HG02623 (cell line): Measurements from ENCODE around the gene FASTKD1.

Experiments used
- ATAC-seq: cut with Tn5 transposase; IDR thresholded peaks from one replicate; pipeline ENCODE4 v1.9.1; 2021; ENCODE audit warnings: moderate library complexity; ENCODE audit not compliant: unreplicated experiment

Gene FASTKD1

DNA sequence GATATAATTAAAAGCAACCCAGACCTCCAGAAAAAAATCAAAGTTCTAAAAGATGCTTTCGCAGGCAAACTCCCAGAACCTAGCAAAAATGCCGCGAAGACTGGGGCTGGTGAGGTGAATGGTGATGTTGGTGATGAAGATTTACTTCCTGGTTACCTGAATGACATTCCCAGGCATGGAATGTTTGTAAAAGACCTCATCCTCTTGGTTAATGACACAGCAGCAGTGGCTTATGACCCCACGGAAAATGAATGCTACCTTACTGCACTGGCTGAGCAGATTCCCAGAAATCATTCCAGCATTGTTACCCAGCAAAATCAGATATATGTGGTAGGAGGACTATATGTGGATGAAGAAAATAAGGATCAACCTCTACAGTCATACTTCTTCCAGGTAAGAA lies 63.2 kb downstream of the FASTKD1 start:
- ATAC-seq, result no peak

DNA sequence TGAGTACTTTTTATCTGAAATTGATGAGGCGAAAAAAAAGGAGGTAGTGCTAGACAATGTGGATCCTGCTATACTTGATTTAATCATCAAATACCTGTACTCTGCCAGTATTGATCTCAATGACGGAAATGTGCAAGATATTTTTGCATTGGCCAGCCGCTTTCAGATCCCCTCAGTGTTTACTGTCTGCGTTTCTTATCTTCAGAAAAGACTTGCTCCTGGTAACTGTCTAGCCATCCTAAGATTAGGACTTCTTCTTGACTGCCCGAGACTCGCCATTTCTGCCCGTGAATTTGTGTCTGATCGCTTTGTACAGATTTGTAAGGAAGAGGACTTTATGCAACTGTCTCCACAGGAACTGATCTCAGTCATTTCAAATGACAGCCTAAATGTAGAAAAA lies 63.7 kb downstream of the FASTKD1 start:
- no peak for ATAC-seq

DNA sequence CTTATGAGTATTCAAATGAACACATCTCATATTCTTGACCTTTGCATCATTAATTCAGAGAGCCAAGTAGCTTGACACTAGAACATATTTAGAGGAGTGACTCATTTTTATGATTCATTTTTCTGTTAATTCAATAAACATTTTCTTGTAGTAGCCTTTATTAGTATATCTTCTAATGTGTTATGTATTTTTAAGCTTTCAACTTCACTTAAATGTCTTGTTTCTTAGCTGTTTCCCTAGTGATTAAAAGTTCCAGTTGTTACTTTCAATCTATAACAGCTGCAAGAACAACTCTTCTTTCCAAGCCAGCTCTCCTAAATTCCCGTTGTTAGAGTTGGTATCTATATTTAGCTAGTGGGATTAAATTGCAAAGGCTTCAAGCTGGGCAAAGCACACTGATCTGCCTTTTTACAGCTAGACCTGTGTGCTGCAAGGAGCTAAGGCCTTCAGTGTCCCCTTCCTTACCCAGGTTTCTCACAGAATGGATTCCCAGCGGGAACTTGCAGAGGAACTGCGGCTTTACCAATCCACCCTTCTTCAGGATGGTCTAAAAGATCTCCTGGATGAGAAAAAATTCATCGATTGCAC lies 64.3 kb downstream of the FASTKD1 start, which contains the start of gene KLHL41:
KLHL41 (plus strand) TSS at position 405 of the 588 bp plus-strand sequence; CDS start at position 482, 77 bp downstream.
- no peak for ATAC-seq

DNA sequence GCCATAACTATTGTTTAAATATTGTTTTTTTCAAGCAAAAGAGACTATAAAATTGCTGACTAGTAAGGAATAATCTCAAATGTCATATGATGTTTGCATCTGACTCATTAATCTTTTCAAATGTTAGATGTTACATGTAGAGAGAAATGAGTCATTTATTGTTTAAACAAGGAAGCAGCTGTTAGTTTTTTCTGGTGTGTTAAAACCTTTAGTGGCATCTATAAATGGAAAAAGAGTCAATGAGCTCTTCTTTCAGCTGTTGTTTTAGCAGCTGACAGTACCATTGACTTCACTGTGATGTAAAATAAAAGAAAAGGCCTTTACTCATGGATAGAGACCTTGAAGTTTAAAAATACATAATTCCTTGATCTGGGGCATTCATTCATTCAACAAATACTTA lies 66.0 kb downstream of the FASTKD1 start:
- no peak for ATAC-seq

DNA sequence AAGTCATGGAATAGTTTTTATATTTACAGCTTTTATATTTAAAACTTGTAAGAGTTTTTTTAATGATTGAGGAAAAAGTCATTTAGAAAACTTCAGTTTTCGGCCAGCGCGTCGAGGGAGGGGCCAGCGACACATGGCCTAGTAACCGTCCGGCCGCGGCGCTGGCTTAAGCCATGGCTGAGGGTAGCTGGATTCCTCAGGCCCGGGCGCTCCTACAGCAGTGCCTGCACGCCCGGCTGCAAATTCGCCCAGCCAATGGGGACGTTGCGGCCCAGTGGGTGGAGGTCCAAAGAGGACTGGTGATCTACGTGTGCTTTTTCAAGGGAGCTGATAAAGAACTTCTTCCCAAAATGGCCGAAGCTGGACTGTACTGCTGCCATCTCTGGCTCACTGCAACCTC lies 69.0 kb downstream of the FASTKD1 start:
- ATAC-seq, result no peak

DNA sequence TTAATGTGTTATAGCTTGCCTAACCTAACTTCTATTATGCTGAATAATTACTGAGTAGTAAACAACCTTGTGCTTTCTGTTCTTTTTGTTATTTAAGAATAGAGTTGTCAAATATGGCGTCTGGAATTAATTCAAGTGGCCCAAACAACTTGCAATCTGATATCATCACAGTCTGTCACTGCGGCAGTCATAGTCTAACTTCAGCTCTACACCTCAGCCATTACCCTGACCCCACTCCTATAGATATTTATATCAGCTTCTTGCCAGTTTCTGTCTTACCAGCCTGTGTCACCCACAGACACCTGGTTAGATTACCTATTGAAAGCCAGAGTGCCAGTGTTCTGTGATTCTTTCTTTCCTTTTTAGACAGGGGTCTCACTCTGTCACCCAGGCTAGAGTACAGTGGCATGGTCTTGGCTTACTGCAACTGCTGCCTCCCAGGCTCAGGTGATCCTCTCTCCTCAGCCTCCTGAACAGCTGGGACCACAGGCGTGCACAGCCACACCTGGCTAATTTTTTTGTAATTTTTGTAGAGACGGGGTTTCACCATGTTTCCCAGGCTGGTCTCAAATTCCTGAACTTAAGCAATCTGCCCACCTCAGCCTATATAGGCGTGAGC lies 78.2 kb downstream of the FASTKD1 start:
- no peak for ATAC-seq

DNA sequence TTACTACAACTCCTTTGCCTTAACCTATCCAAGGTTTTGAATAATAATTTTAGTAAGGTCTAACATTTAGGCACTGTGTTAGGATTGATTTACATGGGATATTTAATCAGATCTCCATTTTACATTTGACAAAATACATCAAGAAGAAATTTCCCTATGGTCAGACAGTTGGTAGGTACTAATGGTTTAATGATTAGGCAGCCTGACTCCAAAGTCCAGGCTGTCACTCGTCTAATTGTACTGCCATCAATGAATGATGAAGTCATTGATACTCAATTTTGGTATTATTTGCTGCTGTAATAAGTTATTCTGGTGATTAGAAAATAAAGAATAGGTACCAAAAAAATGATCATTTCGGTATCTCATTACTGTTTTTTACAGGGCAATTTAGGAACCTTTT lies 80.3 kb downstream of the FASTKD1 start:
- no peak for ATAC-seq

DNA sequence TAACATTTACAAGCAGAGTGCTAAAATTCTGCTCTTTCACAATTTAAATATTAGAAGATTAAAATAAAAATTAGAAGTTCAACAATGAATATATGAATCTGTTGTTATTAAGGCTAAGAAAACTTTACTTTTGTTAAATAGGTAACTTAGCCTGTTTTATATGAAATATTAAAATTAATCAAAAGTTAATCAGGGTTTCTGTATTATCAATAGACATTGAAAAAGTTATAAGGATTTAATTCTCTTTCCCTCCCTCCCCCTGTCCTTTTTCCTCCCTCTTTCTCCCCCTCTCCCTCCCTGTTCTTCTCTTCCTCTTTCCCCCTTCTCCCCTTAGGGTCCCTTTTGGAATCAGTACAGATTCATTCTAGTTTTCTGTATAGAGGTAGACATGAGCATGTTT lies 82.3 kb downstream of the FASTKD1 start:
- no peak for ATAC-seq

DNA sequence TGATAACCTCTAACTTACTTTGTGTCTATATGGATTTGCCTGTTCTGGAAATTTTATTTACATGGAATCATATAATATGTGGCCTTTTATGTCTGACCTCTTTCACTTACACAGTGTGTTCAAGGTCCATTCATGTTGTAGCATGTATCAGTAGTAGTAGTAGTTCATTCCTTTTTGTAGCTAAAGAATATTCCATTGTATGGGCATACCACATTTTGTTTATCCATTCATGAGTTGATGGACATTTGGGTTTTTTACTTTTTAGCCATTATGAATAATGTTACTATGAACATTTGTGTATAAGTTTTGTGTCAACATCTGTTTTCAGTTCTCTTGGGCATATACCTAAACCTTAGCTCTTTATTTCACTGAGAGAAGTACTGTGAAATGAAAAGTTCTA lies 82.8 kb downstream of the FASTKD1 start:
- no peak for ATAC-seq

DNA sequence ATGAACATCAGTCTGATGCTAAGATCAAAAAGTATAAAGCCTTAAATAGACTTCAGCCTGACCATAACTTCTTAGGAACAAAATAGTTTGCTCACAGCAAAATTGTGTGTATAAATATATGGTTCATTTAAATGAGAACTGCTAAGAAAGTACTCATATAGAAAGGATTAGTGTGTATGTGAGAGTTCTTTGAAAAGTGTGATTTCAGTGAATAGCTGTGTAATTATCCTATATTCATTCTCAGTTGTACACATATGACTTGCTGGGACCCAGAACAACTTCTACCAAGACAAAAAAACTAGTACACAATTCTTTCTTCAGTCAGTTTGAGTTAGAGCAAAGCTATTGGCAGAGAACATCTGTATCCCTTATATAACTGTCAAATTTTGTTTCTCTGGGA lies 87.2 kb downstream of the FASTKD1 start:
- ATAC-seq, result no peak

DNA sequence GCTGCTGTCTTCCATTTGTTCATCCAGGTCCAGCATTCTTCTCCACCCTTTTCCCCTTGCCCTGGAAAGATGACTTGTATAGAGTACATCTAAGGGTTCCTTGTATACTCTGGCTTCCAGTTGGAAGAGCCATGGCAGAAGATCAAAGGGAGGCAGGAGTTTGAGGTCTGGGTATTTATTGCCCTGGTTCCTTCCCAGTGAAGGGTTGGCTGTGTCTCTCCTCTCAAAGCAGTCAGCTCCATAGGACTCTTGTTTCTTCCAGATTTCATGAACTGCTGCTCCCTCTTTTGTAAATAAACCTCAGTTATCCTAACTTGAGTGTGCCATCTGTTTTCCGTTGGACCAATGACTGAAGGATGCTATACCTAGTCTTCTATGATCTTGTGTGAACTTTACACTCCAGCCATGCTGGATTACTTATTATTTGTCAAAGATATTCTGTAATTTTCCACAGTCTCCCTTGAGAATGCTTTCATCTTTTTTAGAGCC lies 88.0 kb downstream of the FASTKD1 start:
- ATAC-seq, result no peak

DNA sequence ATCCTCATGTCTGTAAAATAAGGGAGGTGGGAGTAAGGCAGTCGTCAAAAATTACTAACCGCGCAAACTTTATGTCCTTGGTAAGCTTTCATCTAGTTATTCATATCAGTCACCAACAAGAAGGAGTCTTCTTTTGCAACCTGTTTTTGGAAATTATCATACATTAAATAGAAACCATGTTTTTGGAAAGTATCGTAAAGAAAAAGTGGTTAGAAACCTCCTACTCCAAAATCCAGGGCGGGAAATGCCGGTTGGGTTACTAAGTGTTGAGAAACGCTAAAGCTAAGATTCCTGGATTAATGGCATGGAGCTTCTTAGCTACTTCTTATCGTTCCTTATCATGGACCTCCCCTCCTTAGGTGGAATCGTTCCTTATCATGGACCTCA lies 93.6 kb downstream of the FASTKD1 start:
- no peak for ATAC-seq
